PC-9 (cell line): Measurements from ENCODE around the gene RBM38.

Experiments used
- EZH2 ChIP-seq: fragments of 200-600 bp; sonication (generic); IDR thresholded peaks from 2 replicates; pipeline ENCODE4 v1.8.0; 2017; ENCODE audit warnings: antibody characterized with exemption, low read depth
- TF ChIP-seq, protein P1 (sequence below): fragments of 200-600 bp; sonication (generic); conservative IDR thresholded peaks from 2 replicates; pipeline ENCODE4 v1.6.1; 2017; ENCODE audit warnings: mixed run types, antibody characterized with exemption, mild to moderate bottlenecking, moderate library complexity

DNA sequence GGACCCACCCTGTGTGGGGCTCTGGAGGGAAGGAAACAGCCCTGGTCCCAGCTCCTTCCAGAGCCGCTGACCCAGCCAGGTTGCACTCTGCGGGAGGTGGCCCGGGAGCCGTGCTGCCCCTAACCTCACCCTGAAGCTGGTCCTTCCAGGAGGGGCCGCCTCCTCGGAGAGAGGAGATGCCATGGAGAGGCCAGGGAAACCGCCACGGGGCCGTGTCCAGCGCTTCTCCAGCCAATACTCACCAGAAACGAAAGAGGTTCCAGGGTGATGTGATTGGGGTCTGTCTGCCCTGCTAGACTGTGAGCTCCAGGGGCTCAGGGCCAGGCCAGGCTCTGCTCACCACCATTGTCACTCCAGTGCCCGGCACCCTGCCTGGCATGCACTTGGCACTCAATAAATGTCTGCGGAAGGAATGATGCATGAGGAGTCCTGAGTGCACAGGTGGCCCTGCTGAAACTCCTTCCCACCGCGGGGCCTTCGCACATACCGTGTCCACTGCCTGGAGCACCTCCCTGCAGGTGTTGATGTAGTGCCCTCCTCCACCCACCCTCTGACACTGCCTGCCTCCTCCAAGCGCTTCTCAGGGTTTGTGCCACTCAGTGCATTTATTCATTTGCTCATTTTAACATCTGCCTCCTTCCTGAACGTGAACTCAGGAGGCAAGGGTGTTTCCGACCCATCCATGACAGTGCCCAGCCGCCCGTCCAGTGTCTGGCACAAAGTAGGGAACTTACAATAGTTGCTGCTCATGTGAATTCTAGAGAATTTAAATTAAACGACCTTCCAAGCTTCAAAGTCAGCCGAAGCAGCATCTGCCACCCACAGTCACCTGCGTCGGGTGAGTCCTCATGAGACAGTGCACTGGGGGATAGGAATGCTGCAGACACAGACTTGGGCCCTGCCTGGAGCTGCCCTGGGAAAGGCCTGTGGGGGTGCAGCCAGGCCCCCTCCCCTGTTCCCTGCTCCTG is 30.3 kb downstream of the RBM38 start:
- TF ChIP-seq, protein P1, sequence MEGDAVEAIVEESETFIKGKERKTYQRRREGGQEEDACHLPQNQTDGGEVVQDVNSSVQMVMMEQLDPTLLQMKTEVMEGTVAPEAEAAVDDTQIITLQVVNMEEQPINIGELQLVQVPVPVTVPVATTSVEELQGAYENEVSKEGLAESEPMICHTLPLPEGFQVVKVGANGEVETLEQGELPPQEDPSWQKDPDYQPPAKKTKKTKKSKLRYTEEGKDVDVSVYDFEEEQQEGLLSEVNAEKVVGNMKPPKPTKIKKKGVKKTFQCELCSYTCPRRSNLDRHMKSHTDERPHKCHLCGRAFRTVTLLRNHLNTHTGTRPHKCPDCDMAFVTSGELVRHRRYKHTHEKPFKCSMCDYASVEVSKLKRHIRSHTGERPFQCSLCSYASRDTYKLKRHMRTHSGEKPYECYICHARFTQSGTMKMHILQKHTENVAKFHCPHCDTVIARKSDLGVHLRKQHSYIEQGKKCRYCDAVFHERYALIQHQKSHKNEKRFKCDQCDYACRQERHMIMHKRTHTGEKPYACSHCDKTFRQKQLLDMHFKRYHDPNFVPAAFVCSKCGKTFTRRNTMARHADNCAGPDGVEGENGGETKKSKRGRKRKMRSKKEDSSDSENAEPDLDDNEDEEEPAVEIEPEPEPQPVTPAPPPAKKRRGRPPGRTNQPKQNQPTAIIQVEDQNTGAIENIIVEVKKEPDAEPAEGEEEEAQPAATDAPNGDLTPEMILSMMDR = no peak
- no peak for TF ChIP-seq EZH2
